KOPT-K1 (cell line): Measurements from ENCODE around the gene ZNF41.

Experiments
- H3K27ac ChIP-seq: fragments of 200-600 bp; sonication (generic); 2 replicates; pipeline ENCODE4 v1.5.1; 2016; ENCODE audit warnings: antibody characterized with exemption, mild to moderate bottlenecking, low read depth, low read length; ENCODE audit not compliant: poor library complexity, severe bottlenecking
- H3K36me3 ChIP-seq: fragments of 200-600 bp; sonication (generic); 2 replicates; pipeline ENCODE4 v1.5.1; 2017; ENCODE audit warnings: antibody characterized with exemption, mild to moderate bottlenecking, low read length, moderate library complexity; ENCODE audit not compliant: insufficient read depth
- H3K9me3 ChIP-seq: fragments of 200-600 bp; sonication (generic); 2 replicates; pipeline ENCODE4 v1.5.1; 2017; ENCODE audit warnings: antibody characterized with exemption, low read length, mild to moderate bottlenecking; ENCODE audit not compliant: insufficient read depth, poor library complexity, severe bottlenecking

ZNF41 gene

GRCh38 chrX:47460561-47460960 is 22.5 kb downstream of the ZNF41 start:
- H3K9me3 ChIP-seq = no peaks in the 10 kb centered on the region

GRCh38 chrX:47458528-47458927 is 24.5 kb downstream of the ZNF41 start:
- Histone ChIP-seq H3K9me3 (no peaks in the 10 kb centered on the region), H3K36me3 (peaks cover 28% of the 10 kb centered on the region), H3K27ac (no peak overlapping the region)

More at GRCh38 chrX:47460561-47460960, 22.5 kb downstream of the ZNF41 start:
- H3K36me3 ChIP-seq = peaks cover 20% of the 10 kb centered on the region
- no peak overlapping the region for H3K27ac ChIP-seq

GRCh38 chrX:47456080-47456479 is 26.9 kb downstream of the ZNF41 start:
- Histone ChIP-seq H3K36me3 (peaks cover 42% of the 10 kb centered on the region), H3K27ac (no peak overlapping the region), H3K9me3 (peaks cover 18% of the 10 kb centered on the region)

- no peak overlapping the region for H3K27ac ChIP-seq
- H3K36me3 ChIP-seq = peaks cover 80% of the 10 kb centered on the region
- H3K9me3 ChIP-seq = peaks cover 57% of the 10 kb centered on the region
Measured at GRCh38 chrX:47452112-47452511, 30.9 kb downstream of the ZNF41 start.

- H3K9me3 ChIP-seq = peaks cover 72% of the 10 kb centered on the region
- H3K27ac ChIP-seq = no peak overlapping the region
- H3K36me3 ChIP-seq = peaks cover 58% of the 10 kb centered on the region
Measured at GRCh38 chrX:47448165-47448806, 34.7 kb downstream of the ZNF41 start.

GRCh38 chrX:47447607-47448006 is 35.4 kb downstream of the ZNF41 start:
- H3K36me3 ChIP-seq = peaks cover 52% of the 10 kb centered on the region
- peaks cover 66% of the 10 kb centered on the region for H3K9me3 ChIP-seq
- H3K27ac ChIP-seq = no peak overlapping the region

- peaks cover 46% of the 10 kb centered on the region for H3K36me3 ChIP-seq
- H3K9me3 ChIP-seq = peaks cover 60% of the 10 kb centered on the region
- no peak overlapping the region for H3K27ac ChIP-seq
Measured at GRCh38 chrX:47446971-47447370, 36.1 kb downstream of the ZNF41 start.

GRCh38 chrX:47446431-47446830 is 36.6 kb downstream of the ZNF41 start:
- Histone ChIP-seq H3K9me3 (peaks cover 59% of the 10 kb centered on the region), H3K27ac (no peak overlapping the region), H3K36me3 (peaks cover 44% of the 10 kb centered on the region)

GRCh38 chrX:47430925-47431324 is 52.1 kb downstream of the ZNF41 start:
- Histone ChIP-seq H3K9me3 (no peaks in the 10 kb centered on the region), H3K27ac (no peak overlapping the region), H3K36me3 (no peaks in the 10 kb centered on the region)

- H3K36me3 ChIP-seq = no peaks in the 10 kb centered on the region
- H3K9me3 ChIP-seq = no peaks in the 10 kb centered on the region
- H3K27ac ChIP-seq = no peak overlapping the region
Measured at GRCh38 chrX:47422444-47422843, 60.6 kb downstream of the ZNF41 start.

- Histone ChIP-seq H3K27ac (no peak overlapping the region), H3K36me3 (no peaks in the 10 kb centered on the region), H3K9me3 (peaks cover 7% of the 10 kb centered on the region)
Measured at GRCh38 chrX:47420962-47421361, 62.1 kb downstream of the ZNF41 start.

- Histone ChIP-seq H3K27ac (no peak overlapping the region), H3K9me3 (peaks cover 7% of the 10 kb centered on the region), H3K36me3 (no peaks in the 10 kb centered on the region)
Measured at GRCh38 chrX:47420265-47420664, 62.8 kb downstream of the ZNF41 start.

GRCh38 chrX:47413179-47413594 is 69.8 kb downstream of the ZNF41 start:
- Histone ChIP-seq H3K36me3 (peaks cover 6% of the 10 kb centered on the region; the same call in 1 of the 2 replicates), H3K27ac (no peak overlapping the region), H3K9me3 (peaks cover 46% of the 10 kb centered on the region)
